GM21390 (cell line): ENCODE results near the gene MPZ.
"Not testable (repeated sequence)": the region's sequence is repeated elsewhere in the genome, so short reads cannot be mapped to it uniquely, and the experiment has no call there.

Experiments
- ATAC-seq: cut with Tn5 transposase; IDR thresholded peaks from one replicate; pipeline ENCODE4 v1.9.1; 2021; ENCODE audit not compliant: unreplicated experiment

The MPZ gene

GRCh38 chr1:161257109-161257508, 52.7 kb downstream of the MPZ start:
- not testable (repeated sequence) for ATAC-seq

- not testable (repeated sequence) for ATAC-seq
These were observed 53.7 kb downstream of the MPZ start for GRCh38 chr1:161255955-161256520.

- ATAC-seq = not testable (repeated sequence)
These were observed 54.5 kb downstream of the MPZ start for GRCh38 chr1:161255302-161255701.
